GM18861 (cell line): ENCODE results near the gene GCNT4.

ENCODE experiments used
- ATAC-seq: cut with Tn5 transposase; IDR thresholded peaks from one replicate; pipeline ENCODE4 v1.9.1; 2021; ENCODE audit not compliant: unreplicated experiment

The GCNT4 gene

DNA sequence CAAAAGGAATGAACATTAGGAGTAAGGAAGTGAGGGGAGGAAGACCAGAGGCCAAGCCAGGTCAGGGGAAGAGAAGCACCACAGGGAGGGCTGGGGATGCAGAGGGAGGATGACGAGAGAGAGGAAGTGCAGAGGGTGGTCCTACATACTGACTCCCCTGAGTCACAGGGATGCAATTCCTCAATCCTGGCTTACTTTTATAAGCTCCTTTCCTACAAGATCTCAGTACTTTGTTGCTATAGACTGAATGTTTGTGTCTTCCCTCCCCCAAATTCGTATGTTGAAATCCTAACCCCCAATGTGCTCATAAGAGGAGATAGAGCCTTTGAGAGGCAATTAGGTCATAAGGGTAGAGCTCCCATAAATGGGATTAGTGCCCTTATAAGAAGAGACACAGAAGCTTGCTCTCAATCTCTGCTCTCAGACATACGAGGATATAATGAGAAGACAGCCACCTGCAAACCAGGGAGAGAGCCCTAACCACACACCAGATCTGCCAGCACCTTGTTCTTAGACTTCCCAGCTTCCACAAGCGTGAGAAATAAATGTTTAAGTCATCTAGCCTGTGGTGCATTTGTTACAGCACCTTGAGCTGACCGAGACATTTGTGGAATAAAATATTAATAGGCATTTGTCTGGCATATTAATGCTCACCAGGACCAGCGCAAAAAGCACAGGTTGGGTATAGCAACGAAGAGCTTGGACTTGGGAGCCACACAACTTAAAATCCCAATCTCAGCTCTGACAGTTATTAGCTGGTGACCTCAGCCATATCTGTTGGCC is 33.4 kb downstream of the GCNT4 start:
- ATAC-seq, result no peak

DNA sequence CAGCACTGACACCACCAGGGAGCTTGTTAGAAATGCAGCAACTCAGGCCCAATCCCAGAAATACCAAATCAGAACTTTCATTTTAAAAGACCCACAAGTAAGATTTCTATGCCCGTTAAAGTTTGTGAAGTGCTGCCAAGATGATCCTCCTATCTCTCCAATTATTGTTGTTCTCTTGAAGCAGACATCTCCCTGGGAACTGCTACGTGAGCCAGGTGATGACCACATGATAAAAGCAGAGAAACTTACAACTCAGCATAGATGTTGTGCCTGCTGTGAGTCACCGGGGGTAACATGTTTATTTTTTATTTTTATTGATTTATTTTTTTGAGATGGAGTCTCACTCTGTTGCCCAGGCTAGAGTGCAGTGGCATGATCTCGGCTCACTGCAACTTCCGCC is 34.4 kb downstream of the GCNT4 start:
- ATAC-seq, result no peak

DNA sequence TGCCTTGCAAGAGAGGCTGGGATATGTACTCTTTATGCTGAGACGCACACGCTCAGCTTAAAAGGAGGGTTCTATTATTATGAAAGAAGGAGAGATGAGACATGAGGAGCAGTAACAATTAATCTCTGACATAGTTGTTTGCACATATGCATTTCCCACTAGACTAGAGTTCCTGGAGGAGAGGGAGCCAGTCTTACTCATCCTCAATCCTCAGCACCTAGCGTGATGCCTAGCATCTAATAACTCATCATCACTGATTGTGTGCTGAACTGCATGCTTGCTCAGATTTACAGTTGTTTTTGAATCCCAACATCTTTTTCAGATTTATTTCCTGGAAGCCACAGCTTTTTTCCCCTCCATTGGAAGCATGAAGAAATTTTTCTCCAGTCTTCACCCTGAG is 35.5 kb downstream of the GCNT4 start:
- no peak for ATAC-seq

DNA sequence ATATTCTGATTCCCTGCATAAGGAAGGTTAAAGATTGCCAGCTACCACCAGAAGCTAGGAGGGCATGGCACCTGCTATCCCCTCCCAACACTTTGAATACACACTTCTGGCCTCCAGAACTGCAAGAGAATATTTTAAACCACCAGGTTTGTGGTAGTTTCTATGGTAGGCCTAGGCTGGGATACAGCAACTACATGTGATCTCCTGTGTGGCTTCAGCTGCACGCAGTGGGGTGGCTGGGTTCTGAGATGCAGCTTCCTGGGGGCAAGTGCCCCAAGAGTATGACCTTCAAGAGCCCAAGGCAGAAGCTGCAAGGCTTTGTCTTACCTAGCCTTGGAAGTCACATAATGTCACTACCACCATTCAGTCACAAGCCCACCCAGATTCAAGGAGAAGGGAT is 39.6 kb downstream of the GCNT4 start:
- no peak for ATAC-seq

DNA sequence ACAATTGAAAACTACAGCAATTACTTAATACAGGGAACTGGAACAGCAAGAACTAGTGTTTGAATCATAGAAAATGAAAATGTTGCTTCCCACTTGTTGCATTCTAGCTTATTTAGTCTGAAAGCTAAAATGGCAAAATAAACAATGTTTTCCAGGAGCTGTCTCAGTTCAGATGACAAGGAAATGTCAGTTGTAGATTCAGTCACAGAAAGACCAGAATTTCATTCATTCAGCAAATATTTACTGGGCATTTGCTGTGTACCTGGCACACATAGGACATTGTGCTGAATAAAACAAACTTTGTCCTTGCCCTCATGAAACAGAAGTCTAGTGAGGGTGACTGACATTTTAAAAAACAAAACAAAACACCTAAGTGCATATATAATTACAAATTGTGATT is 41.5 kb downstream of the GCNT4 start:
- no peak for ATAC-seq

DNA sequence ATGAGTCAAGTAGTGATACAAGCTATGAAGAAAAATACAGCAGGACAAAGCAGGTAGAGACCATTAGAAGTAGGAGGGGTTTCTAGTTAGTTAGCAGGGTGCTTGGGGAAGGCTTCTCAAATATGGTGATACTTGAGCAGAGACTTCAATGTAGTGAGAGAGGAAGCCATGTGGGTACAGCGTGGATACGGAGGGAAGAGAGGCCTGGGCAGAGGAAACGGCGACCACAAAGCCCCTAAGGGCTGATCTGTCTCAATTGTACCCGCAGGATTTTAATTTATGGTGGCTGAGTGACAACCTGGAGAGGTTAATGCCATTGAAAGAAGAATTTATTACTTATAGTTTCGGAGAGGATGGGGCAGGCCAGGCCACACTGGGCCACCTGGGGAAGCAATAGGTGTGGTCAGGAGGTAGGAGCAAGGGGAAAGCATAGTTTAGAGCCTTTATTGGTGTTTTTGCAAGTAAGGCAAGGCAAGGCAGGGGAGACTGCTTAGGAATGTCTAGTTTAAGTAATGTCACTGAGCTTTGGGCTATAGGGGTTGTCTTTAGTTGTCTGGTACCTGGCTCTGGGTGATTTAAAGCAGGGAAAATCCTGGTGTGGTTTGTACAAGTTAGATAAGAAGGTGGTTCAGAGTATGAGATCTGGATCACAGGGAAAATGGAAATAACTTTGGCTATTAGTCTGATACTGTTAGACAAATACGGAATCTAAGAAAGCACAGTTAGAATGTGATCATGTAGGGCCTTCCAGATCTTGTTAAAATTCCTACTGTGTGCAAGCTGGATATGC is 42.6 kb downstream of the GCNT4 start:
- no peak for ATAC-seq

DNA sequence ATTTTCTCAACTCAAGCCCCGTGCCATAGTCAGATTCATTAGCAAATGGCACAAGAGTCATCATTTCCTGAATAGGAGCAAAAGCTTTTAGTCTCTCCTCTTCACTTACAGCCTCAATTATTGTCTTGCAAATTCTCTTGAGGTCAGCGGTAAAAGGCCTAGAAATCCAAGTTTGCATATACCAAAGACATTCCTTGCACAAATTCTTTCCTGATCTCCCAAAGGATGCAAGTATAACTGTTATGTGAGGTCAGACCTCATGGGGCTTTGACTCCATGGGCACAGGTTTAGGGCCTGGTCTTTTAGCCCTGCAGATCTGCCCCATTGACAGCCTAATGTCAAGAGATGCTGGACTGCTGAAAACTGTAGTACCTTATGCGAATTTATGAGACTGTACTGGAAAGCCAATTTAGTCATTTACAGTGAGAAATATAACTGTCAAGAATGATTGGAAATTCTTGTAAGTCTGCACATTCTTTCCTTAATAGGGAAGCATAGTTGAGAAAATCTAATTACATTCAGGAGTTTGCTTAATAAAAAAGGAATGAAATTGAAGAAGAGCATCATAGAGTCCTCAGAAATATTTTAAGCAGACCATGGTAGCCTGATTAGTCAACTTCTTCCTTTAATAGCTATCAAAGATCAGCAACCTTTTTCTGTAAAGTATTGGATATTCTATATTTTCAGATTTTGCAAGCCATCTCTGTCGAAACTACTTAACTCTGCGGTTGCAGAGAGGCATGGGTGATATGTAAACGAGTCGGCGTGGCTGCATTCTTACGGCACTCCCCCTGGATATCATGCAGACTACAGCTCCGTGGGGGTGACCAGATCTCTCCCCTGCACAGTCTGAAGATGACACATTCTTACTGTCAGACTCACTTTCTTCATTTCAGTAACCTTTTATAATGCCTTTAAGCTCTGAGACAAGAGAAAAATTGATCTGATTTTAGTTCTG is 45.2 kb downstream of the GCNT4 start:
- ATAC-seq, result no peak

DNA sequence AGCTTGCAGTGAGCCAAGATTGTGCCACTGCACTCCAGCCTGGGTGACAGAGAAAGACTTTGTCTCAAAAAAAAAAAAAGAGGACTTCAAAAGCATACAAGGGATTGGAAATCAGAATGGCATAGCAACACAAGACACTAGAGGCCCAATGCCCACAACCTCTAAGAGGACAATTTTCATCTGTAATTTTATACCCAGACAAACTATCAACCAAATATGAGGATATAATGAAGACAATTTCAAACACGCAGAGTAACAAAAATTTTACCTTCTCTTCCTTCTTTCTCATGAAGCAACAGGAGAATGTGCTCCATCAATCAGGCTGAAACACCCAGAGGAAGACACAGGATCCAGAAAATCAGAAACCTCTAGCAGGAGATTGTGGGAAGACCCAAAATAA is 46.8 kb downstream of the GCNT4 start:
- no peak for ATAC-seq
